ENCODE data around the gene FBXO22. TPM values are rescaled to one million over a fixed set of nuclear protein-coding genes. Genes with fewer than 3 reads are reported as not detected.

The FBXO22 gene
- total RNA-seq, 2 donors from 2014 or later: 8.5 to 10.2 TPM

DNA sequence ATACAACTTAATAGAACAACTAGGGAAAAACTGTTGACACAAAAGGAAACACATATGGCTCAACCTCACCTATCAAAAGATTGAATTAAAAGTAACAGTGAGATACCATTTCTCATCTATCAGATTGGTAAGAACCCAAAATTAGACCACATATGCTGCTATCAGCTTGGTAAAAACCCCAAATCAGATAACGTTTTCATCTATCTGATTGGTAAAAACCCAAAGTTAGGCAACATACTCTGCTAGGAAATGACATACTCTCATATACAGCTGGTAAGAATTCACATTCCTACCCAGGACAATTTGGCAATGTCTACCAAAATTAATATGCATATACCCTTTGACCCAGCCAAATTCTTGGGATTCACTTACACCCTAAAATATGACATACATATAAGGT is 82.3 kb downstream of the FBXO22 start:
- no peak for DNase-seq (ENCODE audit: low spot score)
- Histone ChIP-seq H3K4me3 (no peak overlapping the region), H3K27ac (no peak overlapping the region), H3K9me3 (no peaks in the 10 kb centered on the region), H3K27me3 (no peaks in the 10 kb centered on the region), H3K4me1 (no peaks in the 10 kb centered on the region), H3K36me3 (no peaks in the 10 kb centered on the region)
- TF ChIP-seq, protein P1, sequence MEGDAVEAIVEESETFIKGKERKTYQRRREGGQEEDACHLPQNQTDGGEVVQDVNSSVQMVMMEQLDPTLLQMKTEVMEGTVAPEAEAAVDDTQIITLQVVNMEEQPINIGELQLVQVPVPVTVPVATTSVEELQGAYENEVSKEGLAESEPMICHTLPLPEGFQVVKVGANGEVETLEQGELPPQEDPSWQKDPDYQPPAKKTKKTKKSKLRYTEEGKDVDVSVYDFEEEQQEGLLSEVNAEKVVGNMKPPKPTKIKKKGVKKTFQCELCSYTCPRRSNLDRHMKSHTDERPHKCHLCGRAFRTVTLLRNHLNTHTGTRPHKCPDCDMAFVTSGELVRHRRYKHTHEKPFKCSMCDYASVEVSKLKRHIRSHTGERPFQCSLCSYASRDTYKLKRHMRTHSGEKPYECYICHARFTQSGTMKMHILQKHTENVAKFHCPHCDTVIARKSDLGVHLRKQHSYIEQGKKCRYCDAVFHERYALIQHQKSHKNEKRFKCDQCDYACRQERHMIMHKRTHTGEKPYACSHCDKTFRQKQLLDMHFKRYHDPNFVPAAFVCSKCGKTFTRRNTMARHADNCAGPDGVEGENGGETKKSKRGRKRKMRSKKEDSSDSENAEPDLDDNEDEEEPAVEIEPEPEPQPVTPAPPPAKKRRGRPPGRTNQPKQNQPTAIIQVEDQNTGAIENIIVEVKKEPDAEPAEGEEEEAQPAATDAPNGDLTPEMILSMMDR (IDR thresholded peaks at IDR 0.05): no peak

DNA sequence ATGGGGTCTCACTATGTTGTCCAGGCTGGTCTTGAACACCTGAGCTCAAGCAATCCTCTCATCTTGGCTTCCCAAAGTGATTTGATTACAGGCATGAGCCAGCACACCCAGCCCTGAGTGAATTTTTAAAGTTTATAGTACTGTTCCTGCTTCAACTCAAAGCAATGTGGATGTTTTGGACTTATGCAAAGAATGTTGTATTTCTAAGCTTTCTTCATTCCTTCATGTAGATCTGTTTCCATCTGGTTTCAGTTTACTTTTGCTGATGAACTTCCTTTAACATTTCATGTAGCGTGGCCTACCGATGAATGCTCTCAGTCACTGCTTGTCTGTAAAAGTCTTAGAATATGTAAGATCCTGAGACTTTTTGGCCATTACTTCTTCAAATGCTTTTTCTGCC is 85.4 kb downstream of the FBXO22 start:
- no peaks in the 10 kb centered on the region for H3K27me3 ChIP-seq
- H3K4me1 ChIP-seq: no peaks in the 10 kb centered on the region
- TF ChIP-seq, protein P1 (IDR thresholded peaks at IDR 0.05): no peak
- DNase-seq (ENCODE audit: low spot score): no peak
- no peaks in the 10 kb centered on the region for H3K36me3 ChIP-seq
- H3K4me3 ChIP-seq: no peak overlapping the region
- no peak overlapping the region for H3K27ac ChIP-seq
- no peaks in the 10 kb centered on the region for H3K9me3 ChIP-seq

DNA sequence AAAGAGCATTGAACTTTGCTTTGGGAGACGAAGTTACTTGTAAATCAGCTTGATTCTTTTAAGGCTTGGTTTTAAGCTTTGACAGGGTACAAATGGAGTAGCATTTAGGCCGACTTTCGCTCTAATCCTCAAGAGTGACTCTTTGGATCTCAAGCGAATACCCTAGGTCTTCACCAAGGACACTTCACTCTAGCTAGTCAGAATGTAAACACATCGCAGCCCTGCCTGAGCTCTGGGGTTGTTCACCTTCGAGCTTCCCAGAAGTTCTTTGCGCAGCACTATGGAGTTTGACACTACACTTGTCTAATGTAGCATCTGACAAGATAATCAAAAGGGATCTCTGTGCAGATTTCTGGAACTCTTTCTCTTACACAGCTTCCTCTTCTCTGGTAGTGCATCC is 86.2 kb downstream of the FBXO22 start:
- Histone ChIP-seq H3K36me3 (no peaks in the 10 kb centered on the region), H3K4me3 (no peak overlapping the region), H3K27ac (no peak overlapping the region), H3K4me1 (no peaks in the 10 kb centered on the region), H3K27me3 (no peaks in the 10 kb centered on the region), H3K9me3 (no peaks in the 10 kb centered on the region)
- no peak for DNase-seq (ENCODE audit: low spot score)
- TF ChIP-seq, protein P1 (IDR thresholded peaks at IDR 0.05): no peak

Other genes with a start within 250 kb of the FBXO22 start
- gene CSPG4, start 191.0 kb upstream of the FBXO22 start, total RNA-seq: 10 to 100 TPM; 32.6 to 55.6 TPM
- 10 to 100 TPM; 19.3 to 30.4 TPM for gene UBE2Q2, start 60.4 kb upstream of the FBXO22 start, total RNA-seq
- gene NRG4, start 108.5 kb downstream of the FBXO22 start, total RNA-seq: 1 to 10 TPM in 1 of 2 donors, under 1 TPM in 1; 0.63 to 1.1 TPM
- gene TMEM266, start 156.1 kb downstream of the FBXO22 start, total RNA-seq: under 1 TPM in 1 of 2 donors, not detected in 1; 0.20 TPM